SK-N-DZ (cell line): Measurements from ENCODE around the gene TMEM51.
A peak's percentile ranks its signal among the peaks of the same experiment; 100 is the strongest.
"Not testable (repeated sequence)": the region's sequence is repeated elsewhere in the genome, so short reads cannot be mapped to it uniquely, and the experiment has no call there.

Experiments used
- DNase-seq: peaks from one replicate; pipeline ENCODE4 v3.0.0-alpha.2; 2015; ENCODE audit warnings: low spot score

The TMEM51 gene

GRCh38 chr1:15125101-15125745, 28.3 kb upstream of the TMEM51 start:
- no peak for DNase-seq

- DNase-seq = no peak
These were observed 25.5 kb upstream of the TMEM51 start for GRCh38 chr1:15128077-15128476.

DNA sequence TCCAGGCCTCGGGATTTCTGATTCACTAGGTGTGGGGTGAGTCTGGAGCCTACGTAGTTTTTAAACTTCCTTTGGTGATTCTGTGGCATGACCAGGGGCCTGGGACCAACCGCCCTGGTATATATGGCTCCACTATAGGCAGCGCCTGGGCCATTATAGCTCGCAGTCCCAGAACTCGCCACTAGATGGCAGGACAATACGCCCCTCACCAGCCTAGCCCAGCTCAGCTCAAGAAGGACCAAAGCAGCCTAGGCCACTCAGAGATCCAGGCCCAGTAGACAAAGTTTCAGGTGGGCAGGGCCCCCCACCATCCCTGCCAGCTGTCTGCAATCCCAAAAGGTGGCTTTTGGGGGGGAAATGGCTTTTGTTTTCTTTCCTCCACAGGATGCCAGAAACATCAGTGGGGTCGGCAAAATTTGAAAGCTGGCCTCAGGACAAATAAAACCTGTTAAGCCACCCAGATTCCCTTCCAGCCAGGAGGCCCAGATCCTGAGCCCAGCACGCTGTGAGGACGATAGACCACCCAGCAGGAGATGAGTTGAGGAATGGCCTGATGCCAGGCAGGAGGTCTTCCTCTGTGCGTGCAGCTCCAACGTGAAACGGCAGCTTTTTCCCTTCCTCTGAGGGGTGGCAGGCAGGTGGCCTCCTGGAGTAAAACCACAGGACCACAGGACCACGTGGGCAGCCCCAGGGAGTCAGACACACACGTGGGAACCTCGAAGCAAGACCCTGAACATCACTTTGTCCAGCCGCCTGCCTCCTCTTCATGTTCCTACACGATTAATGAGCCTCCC, 24.8 kb upstream of the TMEM51 start:
- DNase-seq = peak; percentile 76

- DNase-seq = no peak
These were observed 23.6 kb upstream of the TMEM51 start for GRCh38 chr1:15129944-15130343.

DNA sequence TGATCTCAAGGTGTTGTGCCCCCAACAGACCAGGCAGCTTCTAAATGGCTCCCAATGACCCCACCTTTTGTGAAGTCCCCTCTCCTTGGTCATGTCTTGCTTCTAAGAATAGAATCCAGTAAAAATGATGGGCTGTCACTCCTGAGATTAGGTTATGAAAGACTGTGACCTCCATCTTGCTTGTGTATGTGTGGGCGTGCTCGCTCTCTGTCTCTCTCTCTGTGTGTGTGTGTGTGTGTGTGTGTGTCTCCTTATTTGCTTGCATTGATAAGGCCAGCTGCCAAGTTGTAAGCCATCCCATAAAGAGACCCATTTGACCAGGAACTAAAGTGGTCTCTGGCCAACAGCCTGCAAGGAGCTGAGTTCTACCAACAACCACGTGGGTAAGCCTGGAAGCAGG, 22.9 kb upstream of the TMEM51 start:
- no peak for DNase-seq

- no peak for DNase-seq
These were observed 20.6 kb upstream of the TMEM51 start for GRCh38 chr1:15132965-15133364.

DNA sequence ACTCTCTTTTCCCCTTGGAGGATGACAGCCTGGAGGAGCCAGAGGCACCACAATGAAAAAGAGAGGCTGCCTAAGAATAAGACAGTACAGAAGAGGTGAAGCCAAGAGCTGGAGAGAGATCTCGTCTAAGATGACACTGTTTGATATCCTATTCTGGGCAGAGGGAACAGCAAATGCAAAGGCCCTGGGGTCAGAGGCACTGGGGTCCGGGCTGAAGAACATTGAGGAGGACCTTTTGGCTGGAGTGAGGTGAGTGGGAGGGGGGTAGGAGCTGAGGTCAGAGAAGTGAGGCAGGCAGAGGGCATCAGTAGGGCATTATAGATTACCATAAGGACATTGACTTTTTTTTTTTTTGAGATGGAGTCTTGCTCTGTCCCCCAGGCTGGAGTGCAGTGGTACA, 19.3 kb upstream of the TMEM51 start:
- DNase-seq = no peak

- DNase-seq = not testable (repeated sequence)
These were observed 17.9 kb upstream of the TMEM51 start for GRCh38 chr1:15135604-15136003.

DNA sequence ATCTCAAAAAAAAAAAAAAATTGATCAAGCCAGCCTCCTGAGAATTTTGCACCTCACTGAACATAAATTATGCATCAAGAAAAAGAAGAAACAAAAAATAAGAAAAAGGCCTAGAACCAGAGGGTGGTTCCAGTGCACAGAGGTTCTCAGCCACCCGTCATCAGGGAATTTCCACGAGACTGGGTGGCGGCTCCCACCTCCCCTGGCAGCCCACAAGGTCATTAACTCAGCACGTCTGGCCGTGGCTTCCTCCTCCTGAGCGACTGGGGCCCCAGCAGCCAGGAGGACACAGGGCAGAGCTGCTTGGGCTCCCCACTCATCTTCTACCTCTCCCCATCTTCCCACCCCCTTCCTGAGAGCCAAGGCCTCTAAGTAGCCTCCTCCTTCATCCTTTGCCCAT, 15.7 kb upstream of the TMEM51 start:
- no peak for DNase-seq

DNA sequence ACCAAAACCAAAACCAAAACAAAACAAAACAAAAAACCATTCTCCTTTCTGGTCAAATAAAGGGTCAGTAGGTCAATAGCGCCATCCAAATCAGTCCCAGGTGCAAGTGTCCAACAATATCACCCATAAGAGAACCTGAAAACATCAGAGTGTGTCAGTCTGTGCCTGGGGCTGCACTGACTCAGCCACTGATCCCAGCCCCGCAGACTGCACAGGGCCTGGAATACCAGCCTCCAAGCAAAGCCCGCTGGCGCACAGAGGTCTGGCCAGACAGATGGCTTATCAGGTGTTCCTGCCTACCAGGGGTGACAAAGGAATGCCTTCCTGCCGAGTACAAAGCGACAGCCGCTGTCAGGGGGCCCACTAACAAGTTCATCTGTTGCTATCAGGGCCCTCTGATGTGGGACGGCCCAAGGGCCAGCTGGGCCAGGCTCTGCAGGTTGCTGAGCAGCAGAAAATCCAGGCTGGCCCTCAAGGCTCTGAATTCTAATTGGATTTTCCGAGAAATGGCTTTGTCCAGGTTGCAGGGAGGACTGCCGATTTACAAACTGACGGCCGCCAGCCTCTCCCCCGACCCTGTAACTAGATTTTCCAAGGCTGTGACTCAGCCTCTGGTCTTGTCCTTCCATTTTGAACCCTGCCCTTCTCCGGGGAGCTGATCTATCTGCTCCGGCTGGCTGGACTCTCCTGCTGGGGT, 13.7 kb upstream of the TMEM51 start:
- peak; percentile 95 for DNase-seq

GRCh38 chr1:15141935-15142539, 11.5 kb upstream of the TMEM51 start:
- no peak for DNase-seq

GRCh38 chr1:15145327-15145726, 8.2 kb upstream of the TMEM51 start:
- no peak for DNase-seq

DNA sequence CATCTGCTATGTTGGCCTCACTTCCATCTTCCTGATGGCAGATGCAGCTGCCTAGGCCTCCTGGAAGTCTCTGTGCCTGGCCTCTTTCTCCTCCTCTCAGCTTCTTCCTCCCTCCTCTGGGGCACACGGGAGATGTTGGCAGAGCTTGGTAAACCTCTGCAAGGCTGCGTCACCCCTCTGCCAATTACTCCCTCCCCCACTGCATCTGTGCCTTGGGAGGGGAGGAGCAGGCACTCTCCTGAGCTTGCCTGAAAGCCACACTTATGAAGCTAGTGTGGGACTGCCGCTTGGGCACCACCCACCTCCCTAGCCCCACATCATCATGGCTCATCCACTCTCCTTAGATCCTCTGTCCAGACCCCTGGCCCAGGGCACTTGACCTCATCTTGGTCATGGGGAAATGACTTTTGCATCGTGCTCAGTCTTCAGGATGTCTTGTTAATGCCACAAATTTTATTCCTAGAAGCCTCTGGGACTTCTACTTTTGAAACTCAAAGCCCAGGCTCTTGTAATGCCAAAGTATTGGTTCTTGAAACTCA, 7.3 kb upstream of the TMEM51 start:
- no peak for DNase-seq

DNA sequence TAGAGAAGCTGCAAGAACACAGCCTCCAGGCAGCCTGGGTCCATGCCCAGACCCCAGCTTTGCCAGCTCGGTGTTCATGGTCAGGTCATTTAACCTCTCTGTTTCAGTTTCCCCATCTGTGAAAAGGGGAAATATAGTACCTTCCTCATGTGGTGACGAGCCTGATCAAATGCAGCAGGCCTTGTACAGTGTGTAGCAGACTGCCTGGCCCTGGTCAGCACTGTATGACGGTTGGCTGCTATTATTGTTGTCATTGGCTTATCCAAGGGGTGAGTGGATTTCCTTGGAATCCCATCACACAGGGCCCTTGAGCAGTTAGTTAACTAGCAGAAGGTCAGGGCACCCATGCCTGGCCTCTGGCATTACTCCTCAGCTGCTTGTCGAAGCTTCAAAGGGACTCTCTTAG, 6.6 kb upstream of the TMEM51 start:
- no peak for DNase-seq

DNA sequence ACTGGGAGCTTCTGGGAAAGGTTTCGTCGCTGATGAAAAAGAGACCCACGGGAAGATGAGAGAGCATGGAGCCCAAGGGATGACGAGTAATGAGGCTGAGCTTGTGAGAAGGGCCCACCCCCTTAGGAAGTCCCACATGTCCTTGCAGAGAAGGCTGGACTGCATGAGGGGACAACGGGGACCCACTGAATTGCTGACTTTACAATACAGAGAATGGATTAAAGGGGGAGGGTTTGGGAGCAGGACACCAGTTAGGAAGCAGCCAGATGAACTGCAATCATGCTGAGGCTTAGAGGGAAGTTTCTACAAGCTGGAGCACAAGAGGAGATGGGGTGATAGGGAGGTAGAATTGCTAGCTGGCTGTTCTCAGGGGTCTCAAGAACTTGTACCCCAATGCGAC, 5.5 kb upstream of the TMEM51 start:
- DNase-seq = no peak

- DNase-seq = no peak
These were observed 5.1 kb upstream of the TMEM51 start for GRCh38 chr1:15148475-15148874.

DNA sequence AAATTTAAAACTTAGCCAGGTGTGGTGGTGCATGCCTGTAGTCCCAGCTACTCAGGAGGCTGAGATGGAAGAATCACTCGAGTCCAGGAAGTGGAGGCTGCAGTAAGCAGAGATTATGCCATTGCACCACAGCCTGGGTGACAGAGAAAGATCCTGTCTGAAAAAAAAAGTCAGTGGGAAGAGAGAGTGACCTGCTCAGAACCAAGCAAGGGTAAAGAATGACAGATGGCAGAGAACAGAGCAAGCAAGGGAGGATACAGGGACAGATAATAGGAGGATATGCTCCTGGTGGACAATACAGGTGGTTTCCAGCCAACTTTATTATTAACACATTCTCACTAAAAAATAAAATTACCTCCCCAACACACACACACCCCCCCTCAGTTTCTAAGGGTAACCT, 4.6 kb upstream of the TMEM51 start:
- no peak for DNase-seq

DNA sequence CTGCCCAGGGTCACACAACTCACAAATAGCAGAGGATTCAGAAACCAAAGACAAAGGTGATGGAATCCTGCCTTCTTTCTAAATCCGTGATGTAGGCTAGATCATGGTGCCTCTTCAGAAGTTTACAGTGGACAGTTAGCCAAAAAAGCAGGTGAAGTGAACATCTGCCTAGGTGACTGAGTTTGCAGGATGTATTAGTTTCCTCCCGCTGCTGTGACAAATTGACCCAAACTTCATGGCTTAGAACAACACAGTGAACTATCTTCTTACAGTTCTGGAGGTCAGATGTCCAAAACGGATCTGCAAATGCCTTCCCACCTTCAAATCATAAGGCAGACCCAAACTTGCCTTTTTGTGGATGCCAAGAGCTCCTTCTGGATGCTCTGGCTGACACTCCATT, 3.2 kb upstream of the TMEM51 start:
- DNase-seq = no peak

GRCh38 chr1:15151377-15151806, 2.2 kb upstream of the TMEM51 start:
- peak; percentile 94 for DNase-seq

DNA sequence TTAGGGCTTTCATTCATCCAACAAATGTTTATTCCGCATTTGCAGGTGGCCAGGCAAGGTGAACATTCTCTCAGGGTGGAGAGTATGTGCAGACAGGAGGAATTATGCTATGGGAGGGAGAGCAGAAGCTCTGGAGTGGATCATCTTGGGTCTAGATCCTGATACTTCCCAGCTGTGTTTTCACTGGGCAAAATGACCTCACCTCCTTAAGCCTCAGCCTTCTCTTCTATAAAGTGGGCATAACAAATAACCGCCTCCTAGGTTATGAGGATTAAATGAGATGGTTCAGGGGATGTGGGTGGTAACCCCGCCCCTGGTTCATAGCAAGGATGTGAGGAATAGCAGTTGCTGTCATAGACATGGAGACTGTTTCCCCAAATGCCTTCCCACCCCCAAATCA, 1.7 kb upstream of the TMEM51 start:
- peak; percentile 65 for DNase-seq

- peak; percentile 82 for DNase-seq
These were observed 996 bp upstream of the TMEM51 start for GRCh38 chr1:15152318-15153183.
